ENCODE results near the gene CASP4. TPM values are rescaled to one million over a fixed set of nuclear protein-coding genes. Genes with fewer than 3 reads are reported as not detected.
"Not testable (repeated sequence)": the region's sequence is repeated elsewhere in the genome, so short reads cannot be mapped to it uniquely, and the experiment has no call there.

CASP4 gene
- total RNA-seq, 2 experiments from 2014 or later, result 96.4 to 119 TPM

DNA sequence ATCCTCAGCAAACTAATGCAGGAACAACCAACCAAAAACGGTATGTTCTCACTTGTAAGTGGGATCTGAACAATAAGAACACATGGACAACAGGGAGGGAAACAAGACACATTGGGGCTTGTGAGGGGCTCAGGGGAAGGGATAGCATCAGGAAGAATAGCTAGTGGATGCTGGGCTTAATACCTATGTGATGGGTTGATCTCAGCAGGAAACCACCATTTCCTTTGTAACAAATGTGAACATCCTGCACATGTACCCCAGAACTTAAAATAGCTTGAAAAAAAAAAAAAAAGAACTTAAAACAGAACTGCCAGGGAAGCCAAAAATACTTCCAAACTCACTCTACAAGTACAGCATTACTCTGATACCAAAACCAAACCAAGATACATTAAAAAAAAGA is 33.8 kb downstream of the CASP4 start:
- peak overlapping the region; percentile 79 for H3K27ac Mint-ChIP-seq
- no peak for DNase-seq
- H3K36me3 Mint-ChIP-seq, result peaks cover 52% of the 10 kb centered on the region
- peak overlapping the region; percentile 28 for H3K4me3 Mint-ChIP-seq
- peaks cover 22% of the 10 kb centered on the region for H3K4me1 Mint-ChIP-seq
- peak; percentile 78 for ATAC-seq
- H3K27me3 Mint-ChIP-seq, result no peaks in the 10 kb centered on the region
- CTCF ChIA-PET, result interaction anchor here (1.3 to 1.5 kb wide), 3 partner anchors 34 to 326 kb away, joined by 3 to 4 read pairs (median 4); partner anchors contain the start of gene CASP4
- H3K9me3 Mint-ChIP-seq (ENCODE audit: low read depth), result peaks cover 20% of the 10 kb centered on the region

DNA sequence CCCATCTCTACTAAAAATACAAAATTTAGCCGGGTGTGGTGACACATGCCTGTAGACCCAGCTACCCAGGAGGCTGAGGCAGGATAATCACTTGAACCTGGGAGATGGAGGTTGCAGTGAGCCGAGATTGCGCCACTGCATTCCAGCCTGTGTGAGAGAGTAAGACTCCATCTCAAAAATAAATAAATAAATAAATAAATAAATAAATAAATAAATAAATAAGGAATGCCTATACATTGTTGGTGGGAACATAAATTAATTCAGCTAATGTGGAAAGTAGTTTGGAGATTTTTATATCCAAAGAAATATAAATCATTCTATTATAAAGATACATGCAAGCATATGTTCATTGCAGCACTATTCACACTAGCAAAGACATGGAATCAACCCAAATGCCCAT is 34.3 kb downstream of the CASP4 start:
- not testable (repeated sequence) for DNase-seq, H3K27me3 Mint-ChIP-seq, H3K4me3 Mint-ChIP-seq, ATAC-seq
- peaks cover 57% of the 10 kb centered on the region for H3K36me3 Mint-ChIP-seq
- peak overlapping the region; percentile 79 for H3K27ac Mint-ChIP-seq
- H3K4me1 Mint-ChIP-seq, result peaks cover 22% of the 10 kb centered on the region
- CTCF ChIA-PET, result interaction anchor here (1.3 to 1.5 kb wide), 3 partner anchors 35 to 325 kb away, joined by 3 to 4 read pairs (median 4); partner anchors contain the start of gene CASP4
- peaks cover 24% of the 10 kb centered on the region for H3K9me3 Mint-ChIP-seq (ENCODE audit: low read depth)

GRCh38 chr11:104928811-104929210 is 39.6 kb downstream of the CASP4 start:
- Mint-ChIP-seq H3K27me3 (no peaks in the 10 kb centered on the region), H3K4me1 (peaks cover 8% of the 10 kb centered on the region), H3K9me3 (ENCODE audit: low read depth) (peaks cover 32% of the 10 kb centered on the region), H3K27ac (no peak overlapping the region), H3K4me3 (no peak overlapping the region), H3K36me3 (peaks cover 67% of the 10 kb centered on the region)
- ATAC-seq (no peak), DNase-seq (no peak)
- CTCF ChIA-PET, result interaction anchor here (1.1 kb wide), 1 partner anchor 103 kb away, joined by 3 read pairs; no protein-coding TSS in a partner anchor

- H3K36me3 Mint-ChIP-seq, result peaks cover 63% of the 10 kb centered on the region
- ATAC-seq (no peak), DNase-seq (no peak)
- H3K27me3 Mint-ChIP-seq, result no peaks in the 10 kb centered on the region
- peaks cover 35% of the 10 kb centered on the region for H3K9me3 Mint-ChIP-seq (ENCODE audit: low read depth)
- H3K27ac Mint-ChIP-seq, result no peak overlapping the region
- H3K4me1 Mint-ChIP-seq, result peaks cover 4% of the 10 kb centered on the region
- no peak overlapping the region for H3K4me3 Mint-ChIP-seq
- CTCF ChIA-PET, result interaction anchor here (1.5 kb wide), 1 partner anchor 20 kb away, joined by 3 read pairs; no protein-coding TSS in a partner anchor
These were observed 41.4 kb downstream of the CASP4 start for GRCh38 chr11:104926771-104927611.

- H3K27ac Mint-ChIP-seq, result no peak overlapping the region
- DNase-seq (no peak), ATAC-seq (no peak)
- peaks cover 4% of the 10 kb centered on the region for H3K4me1 Mint-ChIP-seq
- H3K36me3 Mint-ChIP-seq, result peaks cover 55% of the 10 kb centered on the region
- no peaks in the 10 kb centered on the region for H3K27me3 Mint-ChIP-seq
- CTCF ChIA-PET, result interaction anchor here (1.5 kb wide), 1 partner anchor 21 kb away, joined by 3 read pairs; no protein-coding TSS in a partner anchor
- H3K9me3 Mint-ChIP-seq (ENCODE audit: low read depth), result peaks cover 30% of the 10 kb centered on the region
- no peak overlapping the region for H3K4me3 Mint-ChIP-seq
These were observed 42.5 kb downstream of the CASP4 start for GRCh38 chr11:104925850-104926249.

GRCh38 chr11:104918113-104918824 is 50.1 kb downstream of the CASP4 start:
- H3K4me3 Mint-ChIP-seq, result peak overlapping the region; percentile 75
- H3K27me3 Mint-ChIP-seq, result no peaks in the 10 kb centered on the region
- H3K9me3 Mint-ChIP-seq (ENCODE audit: low read depth), result peaks cover 3% of the 10 kb centered on the region
- H3K36me3 Mint-ChIP-seq, result peaks cover 21% of the 10 kb centered on the region
- peak overlapping the region; percentile 93 for H3K27ac Mint-ChIP-seq
- CTCF ChIA-PET, result interaction anchor here (1.1 to 1.7 kb wide), 3 partner anchors 10 to 309 kb away, joined by 3 to 6 read pairs (median 3); no protein-coding TSS in a partner anchor
- ATAC-seq, result peak; percentile 91
- no peak for DNase-seq
- H3K4me1 Mint-ChIP-seq, result peaks cover 46% of the 10 kb centered on the region

DNA sequence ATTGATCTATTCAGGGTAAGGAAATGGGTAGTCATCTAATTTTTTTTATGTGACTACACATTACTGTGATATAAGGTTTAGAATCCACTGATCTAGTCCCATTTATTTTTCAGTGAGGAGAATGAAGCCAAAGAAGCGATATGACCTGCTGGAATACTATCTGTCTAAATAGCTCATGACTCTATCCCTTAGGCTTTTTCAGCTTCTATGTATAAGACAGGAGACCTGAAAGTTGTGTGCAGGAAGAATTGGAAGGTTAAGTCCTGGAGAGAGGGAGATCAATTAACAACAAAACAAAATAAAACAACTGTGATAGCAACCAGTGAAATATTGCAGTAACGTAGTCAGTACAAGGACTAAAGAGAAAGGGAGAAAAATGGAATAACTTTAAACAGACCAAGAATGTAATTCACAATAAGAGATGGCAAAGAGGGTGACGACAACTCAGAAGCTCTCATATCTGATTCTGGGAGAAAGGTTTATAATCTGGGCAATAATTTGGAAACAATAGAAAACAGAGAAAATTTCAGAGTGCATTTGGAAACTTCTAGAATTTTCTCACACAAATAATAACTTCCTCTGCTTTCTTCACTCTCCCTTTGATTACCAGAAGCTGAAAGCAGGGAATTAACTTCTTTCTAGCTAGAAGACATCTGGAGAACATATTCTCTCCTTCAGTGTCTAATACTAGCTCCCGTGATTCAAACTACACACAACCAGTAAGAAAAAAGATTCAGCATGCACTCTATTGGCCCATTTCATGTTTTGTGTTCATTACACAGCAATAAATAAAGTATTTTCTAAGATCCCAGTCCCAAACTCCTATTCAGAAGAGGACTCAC is 50.9 kb downstream of the CASP4 start:
- ATAC-seq, result peak; percentile 56
- Mint-ChIP-seq H3K36me3 (peaks cover 21% of the 10 kb centered on the region), H3K27me3 (no peaks in the 10 kb centered on the region), H3K4me3 (peak overlapping the region; percentile 75), H3K4me1 (peaks cover 49% of the 10 kb centered on the region), H3K9me3 (ENCODE audit: low read depth) (no peaks in the 10 kb centered on the region), H3K27ac (peak overlapping the region; percentile 93)
- CTCF ChIA-PET, result interaction anchor here (0.6 to 1.7 kb wide), 3 partner anchors 29 to 308 kb away, joined by 3 to 6 read pairs (median 3); no protein-coding TSS in a partner anchor
- no peak for DNase-seq

GRCh38 chr11:104916442-104916841 is 51.9 kb downstream of the CASP4 start:
- no peak for ATAC-seq
- Mint-ChIP-seq H3K27me3 (no peaks in the 10 kb centered on the region), H3K27ac (peak overlapping the region; percentile 93), H3K9me3 (ENCODE audit: low read depth) (no peaks in the 10 kb centered on the region), H3K36me3 (peaks cover 21% of the 10 kb centered on the region), H3K4me3 (peak overlapping the region; percentile 75), H3K4me1 (peaks cover 54% of the 10 kb centered on the region)
- no peak for DNase-seq
- CTCF ChIA-PET, result interaction anchor here (1.7 kb wide), 1 partner anchor 30 kb away, joined by 6 read pairs; no protein-coding TSS in a partner anchor

DNA sequence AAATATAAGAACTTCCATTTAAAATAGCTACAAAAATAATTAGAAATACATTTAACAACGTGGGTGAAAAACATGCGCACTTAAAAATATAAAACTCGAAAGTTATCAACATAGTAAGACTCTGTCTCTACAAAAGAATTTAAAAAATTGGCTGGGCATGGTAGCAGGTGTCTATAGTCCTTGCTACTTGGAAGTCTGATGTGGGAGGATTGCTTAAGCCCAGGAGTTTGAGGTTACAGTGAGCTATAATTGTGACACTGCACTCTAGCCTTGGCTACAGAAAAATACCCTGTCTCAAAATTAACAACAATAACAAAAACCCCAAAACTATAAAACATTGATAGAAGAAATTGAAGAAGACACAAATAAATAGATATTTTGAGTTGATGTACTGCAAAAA is 56.3 kb downstream of the CASP4 start:
- ATAC-seq (no peak), DNase-seq (no peak)
- Mint-ChIP-seq H3K27me3 (no peaks in the 10 kb centered on the region), H3K4me1 (peaks cover 58% of the 10 kb centered on the region), H3K36me3 (peaks cover 42% of the 10 kb centered on the region), H3K4me3 (no peak overlapping the region), H3K9me3 (ENCODE audit: low read depth) (peaks cover 4% of the 10 kb centered on the region), H3K27ac (no peak overlapping the region)
- CTCF ChIA-PET, result interaction anchor here (0.6 kb wide), 1 partner anchor 261 kb away, joined by 3 read pairs; no protein-coding TSS in a partner anchor

DNA sequence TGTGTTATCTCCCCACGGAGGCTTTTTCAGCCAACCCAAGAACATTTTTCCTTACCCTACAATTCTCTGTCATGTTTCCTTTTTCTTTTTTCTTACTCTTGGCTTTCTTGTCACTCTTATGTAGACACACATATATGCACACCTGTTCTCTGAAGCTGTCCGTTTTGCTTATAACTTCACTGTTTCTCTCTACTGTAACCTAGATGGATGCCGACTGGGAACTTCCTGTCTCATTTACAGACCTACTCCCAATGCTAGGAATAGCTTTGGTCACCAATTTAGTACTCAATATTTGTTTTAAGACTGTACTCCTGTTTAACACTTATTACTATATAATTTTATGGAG is 60.2 kb downstream of the CASP4 start:
- ATAC-seq (no peak), DNase-seq (no peak)
- Mint-ChIP-seq H3K27me3 (no peaks in the 10 kb centered on the region), H3K36me3 (peaks cover 61% of the 10 kb centered on the region), H3K4me3 (peak overlapping the region; percentile 23), H3K27ac (peak overlapping the region; percentile 83), H3K4me1 (peaks cover 36% of the 10 kb centered on the region), H3K9me3 (ENCODE audit: low read depth) (peaks cover 8% of the 10 kb centered on the region)
- CTCF ChIA-PET, result interaction anchor here (1.0 to 1.3 kb wide), 5 partner anchors 8 to 200 kb away, joined by 3 to 4 read pairs (median 3); partner anchors contain the start of gene CASP12

DNA sequence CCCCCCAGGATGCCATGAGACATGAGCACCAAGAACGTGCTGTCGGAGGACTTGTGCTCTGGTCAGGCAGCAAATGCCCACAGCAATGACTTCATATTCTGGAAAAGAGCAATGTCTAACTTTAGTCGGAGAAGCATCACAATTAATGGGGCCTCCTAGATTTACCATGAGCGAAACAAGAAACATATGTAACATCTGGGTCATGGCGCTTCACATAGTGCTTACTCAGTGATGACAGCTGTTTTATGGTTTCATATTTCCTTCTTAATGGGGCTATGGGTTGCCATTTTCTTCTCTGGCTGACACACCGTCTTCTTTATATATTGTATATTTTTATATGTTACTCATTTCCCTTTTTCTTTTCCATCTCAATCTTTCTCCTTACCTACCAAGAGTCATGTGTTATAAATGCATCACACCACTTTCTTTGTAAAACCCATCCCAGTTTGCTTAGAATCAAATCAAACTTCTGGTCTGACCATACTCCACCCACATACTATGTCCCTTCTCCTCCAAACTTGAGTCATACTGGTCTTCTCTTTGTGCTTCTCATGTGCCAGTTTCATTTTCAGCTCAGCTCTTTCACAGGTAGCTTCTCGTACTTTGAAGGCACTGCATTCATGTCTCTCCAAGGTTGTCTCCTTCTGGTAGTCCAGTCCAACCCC is 60.7 kb downstream of the CASP4 start:
- H3K4me3 Mint-ChIP-seq, result peak overlapping the region; percentile 23
- H3K27ac Mint-ChIP-seq, result peak overlapping the region; percentile 83
- ATAC-seq (peak; percentile 96), DNase-seq (peak; percentile 56)
- H3K27me3 Mint-ChIP-seq, result no peaks in the 10 kb centered on the region
- peaks cover 64% of the 10 kb centered on the region for H3K36me3 Mint-ChIP-seq
- CTCF ChIA-PET, result interaction anchor here (1.0 to 1.3 kb wide), 5 partner anchors 7 to 199 kb away, joined by 3 to 4 read pairs (median 3); partner anchors contain the start of gene CASP12
- peaks cover 34% of the 10 kb centered on the region for H3K4me1 Mint-ChIP-seq
- peaks cover 8% of the 10 kb centered on the region for H3K9me3 Mint-ChIP-seq (ENCODE audit: low read depth)

GRCh38 chr11:104905271-104905670 is 63.1 kb downstream of the CASP4 start:
- no peak for DNase-seq
- Mint-ChIP-seq H3K9me3 (ENCODE audit: low read depth) (peaks cover 8% of the 10 kb centered on the region), H3K4me3 (no peak overlapping the region), H3K27me3 (no peaks in the 10 kb centered on the region), H3K36me3 (peaks cover 77% of the 10 kb centered on the region), H3K4me1 (peaks cover 39% of the 10 kb centered on the region), H3K27ac (no peak overlapping the region)
- ATAC-seq, result no peak
- CTCF ChIA-PET, result no interaction called here
